HG02623 (cell line): ENCODE data around the gene SYNE2.
"Not testable (repeated sequence)": the region's sequence is repeated elsewhere in the genome, so short reads cannot be mapped to it uniquely, and the experiment has no call there.

Experiments used
- ATAC-seq: cut with Tn5 transposase; IDR thresholded peaks from one replicate; pipeline ENCODE4 v1.9.1; 2021; ENCODE audit warnings: moderate library complexity; ENCODE audit not compliant: unreplicated experiment

The SYNE2 gene

GRCh38 chr14:63869940-63870752 lies 17.3 kb downstream of the SYNE2 start:
- peak; percentile 39 for ATAC-seq

DNA sequence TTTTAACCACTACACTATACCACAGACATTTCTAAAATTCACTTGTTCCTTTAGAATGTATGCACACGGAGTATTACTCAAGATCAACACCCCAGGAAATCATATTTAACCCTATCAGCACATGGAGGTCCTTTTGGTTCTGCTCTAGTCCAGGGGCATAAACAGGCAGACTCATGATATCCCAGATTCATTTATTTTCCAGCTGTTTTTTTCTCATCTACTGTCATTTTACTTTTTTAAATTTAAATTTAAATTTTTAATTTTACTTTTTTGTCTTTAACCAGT lies 17.9 kb downstream of the SYNE2 start:
- ATAC-seq, result not testable (repeated sequence)

- no peak for ATAC-seq
These were observed 21.4 kb downstream of the SYNE2 start for GRCh38 chr14:63874223-63874622.

DNA sequence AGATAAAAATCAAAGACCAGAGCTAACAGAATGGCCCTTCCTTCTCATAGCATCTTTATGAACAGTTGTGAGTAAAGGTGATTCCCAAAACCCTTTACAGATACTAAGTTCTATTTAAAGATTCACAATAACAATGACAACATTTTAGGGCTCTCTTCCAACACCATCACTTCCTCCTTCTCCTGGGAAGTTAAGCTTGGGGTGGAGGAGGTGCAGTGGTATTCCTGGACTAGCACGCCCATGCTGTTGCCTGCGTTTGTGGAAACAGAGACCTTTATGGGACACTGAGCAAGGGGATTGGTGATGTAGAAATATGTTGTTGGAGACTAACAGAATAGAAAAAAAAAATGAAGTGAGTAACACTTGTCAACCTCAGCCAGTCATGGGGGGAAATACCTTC lies 22.5 kb downstream of the SYNE2 start:
- no peak for ATAC-seq

GRCh38 chr14:63877550-63877939 lies 24.7 kb downstream of the SYNE2 start:
- no peak for ATAC-seq

DNA sequence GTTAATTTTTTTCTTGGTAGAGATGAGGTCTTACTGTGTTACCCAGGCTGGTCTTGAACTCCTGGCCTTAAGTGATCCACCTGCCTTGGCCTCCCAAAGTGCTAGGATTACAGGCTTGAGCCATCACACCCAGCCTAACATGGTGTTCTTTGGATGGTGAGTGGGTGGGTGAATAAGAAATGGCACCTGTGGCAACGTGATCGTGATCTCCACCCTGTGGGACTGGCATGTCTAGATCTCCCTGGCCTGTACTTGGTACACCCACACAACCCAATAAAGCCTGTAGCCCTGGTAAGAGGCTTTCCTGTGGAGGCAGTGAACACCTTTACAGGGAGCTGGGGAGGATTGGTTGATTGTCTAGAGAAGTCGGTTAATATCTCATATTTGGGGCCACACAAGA lies 25.2 kb downstream of the SYNE2 start:
- no peak for ATAC-seq

DNA sequence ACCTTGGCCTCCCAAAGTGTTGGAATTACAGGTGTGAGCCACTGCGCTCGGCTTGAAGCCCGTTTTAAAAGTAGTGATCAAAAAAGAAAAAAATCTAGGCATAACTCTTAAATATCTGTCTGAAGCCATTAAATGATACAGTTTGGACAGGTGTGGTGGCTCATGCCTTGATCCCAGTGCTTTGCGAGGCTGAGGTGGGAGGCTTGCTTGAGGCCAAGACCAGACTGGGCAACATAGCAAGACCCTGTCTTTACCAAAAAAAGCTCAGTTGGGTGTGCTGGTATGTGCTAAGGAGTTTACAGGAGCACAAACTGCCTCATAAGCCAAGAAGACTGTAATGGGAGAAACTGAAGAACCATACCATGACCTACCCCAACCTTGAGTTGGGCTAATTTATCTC lies 26.0 kb downstream of the SYNE2 start:
- no peak for ATAC-seq

- no peak for ATAC-seq
These were observed 29.1 kb downstream of the SYNE2 start for GRCh38 chr14:63881926-63882325.

- no peak for ATAC-seq
These were observed 35.1 kb downstream of the SYNE2 start for GRCh38 chr14:63887899-63888298.

- no peak for ATAC-seq
These were observed 37.7 kb downstream of the SYNE2 start for GRCh38 chr14:63890553-63890952.

DNA sequence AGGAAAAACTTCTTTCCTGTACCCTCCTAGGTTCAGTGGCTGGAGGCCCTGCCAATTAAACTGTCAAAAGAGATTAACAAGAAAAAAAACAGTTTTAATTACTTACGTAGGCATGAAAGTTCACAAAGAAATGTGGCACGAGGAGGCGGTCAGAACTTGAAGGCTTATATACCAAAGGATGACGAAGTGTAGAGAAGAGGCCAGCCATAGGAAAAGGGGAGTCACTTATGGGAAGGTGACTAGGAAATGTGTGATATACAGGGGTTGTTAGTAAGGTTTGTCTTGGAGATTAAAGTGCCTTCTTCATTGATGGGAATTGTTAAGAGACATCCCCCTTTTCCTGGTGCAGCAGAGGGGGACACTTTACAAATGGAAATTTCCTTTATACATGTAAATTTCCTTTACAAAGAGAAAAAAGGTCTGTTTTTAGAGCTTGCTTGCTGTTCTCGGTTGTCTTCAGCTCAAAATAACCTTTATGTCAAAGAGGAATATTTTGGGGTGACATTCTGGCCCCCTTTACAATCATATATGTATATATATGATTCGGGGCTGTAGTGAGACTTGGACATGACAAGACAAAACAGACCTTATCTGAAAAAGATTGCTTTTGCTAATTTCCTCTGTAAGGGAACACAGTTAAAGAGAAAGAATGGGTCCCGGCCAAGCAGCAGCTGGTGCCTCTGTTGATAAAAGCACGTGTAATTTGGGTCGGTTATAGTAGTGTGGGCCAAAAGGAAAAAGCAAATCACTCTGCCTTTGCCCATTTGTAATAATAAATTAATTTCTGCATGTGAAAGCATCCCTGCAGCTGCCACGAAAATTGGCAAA lies 38.6 kb downstream of the SYNE2 start:
- ATAC-seq, result no peak

GRCh38 chr14:63892265-63892664 lies 39.5 kb downstream of the SYNE2 start:
- ATAC-seq, result no peak

GRCh38 chr14:63893701-63894458 lies 41.1 kb downstream of the SYNE2 start:
- no peak for ATAC-seq

- ATAC-seq, result no peak
These were observed 42.7 kb downstream of the SYNE2 start for GRCh38 chr14:63895510-63895909.

DNA sequence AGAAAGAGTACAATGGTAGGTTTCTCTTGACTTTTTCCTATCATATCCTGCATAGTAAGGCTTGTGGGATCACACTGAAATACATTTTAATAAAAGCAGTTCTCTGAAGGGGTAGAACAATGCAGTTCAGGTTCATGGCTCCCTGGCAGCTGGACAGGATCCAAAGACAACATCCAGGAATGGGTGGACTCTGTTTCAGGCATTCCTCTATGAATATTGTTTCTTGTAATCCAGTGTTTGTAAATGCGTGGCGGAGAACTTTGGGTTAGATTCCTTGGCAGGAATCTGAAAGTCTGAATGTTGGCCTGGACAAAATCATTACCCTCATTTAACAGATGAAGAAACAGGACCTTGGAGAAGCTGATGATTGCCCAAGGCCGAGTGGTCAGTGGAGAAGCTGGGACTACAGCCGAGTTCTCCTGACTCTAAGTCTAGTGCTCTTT lies 43.5 kb downstream of the SYNE2 start:
- ATAC-seq, result no peak

GRCh38 chr14:63897721-63898163 lies 44.9 kb downstream of the SYNE2 start:
- ATAC-seq, result no peak

DNA sequence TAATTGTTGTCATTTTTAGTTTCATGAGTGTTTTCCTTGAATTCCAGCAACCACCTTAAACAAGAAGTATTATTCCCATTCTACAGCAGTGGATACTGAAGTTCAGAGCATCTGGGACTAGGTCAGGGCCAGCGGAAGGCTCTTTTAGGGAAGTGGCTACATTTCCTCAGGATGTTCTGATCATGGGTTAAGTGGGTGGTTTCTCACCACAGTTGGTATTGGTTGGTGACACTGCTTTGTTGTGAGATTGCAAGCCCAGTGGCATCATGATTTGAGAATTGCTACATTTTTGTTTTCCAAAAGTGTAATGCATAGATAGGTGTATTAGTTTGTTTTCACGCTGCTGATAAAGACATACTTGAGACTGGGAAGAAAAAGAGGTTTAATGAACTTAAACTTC lies 47.1 kb downstream of the SYNE2 start:
- no peak for ATAC-seq

GRCh38 chr14:63901434-63902085 lies 48.8 kb downstream of the SYNE2 start:
- ATAC-seq, result no peak

GRCh38 chr14:63902375-63902976 lies 49.7 kb downstream of the SYNE2 start:
- no peak for ATAC-seq

DNA sequence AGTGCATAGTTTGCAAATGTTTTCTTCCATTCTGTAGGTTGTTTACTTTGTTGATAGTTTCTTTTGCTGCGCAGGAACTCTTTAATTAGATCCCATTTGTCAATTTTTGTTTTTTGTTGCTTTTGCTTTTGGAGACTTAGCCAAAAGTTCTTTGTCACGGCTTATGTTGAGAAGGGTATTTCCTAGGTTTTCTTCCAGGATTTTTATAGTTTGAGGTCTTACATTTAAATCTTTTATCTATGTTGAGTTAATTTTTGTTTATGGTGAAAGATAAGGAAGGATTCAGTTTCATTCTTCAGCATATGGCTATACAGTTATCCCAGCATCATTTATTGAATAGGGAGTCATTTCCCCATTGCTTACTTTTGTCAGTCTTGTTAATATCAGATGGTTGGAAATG lies 51.9 kb downstream of the SYNE2 start:
- ATAC-seq, result no peak

DNA sequence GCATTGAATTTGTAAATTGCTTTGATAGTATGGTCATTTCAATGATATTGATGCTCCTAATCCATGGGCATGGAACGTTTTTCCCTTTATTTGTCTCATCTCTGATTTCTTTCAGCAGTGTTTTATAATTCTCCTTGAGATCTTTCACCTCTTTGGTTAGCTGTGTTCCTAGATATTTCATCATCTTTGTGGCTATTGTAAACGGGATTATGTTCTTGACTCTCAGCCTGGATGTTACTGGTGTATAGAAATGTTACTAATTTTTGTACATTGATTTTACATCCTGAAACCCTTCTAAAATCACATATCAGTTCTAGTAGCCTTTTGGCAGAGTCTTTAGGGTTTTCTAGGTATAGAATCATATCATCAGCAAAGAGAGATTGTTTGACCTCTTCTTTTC lies 52.6 kb downstream of the SYNE2 start:
- no peak for ATAC-seq
